H1 (cell line): ENCODE measurements around the gene NME7. TPM values are rescaled to one million over a fixed set of nuclear protein-coding genes. Genes with fewer than 3 reads are reported as not detected.

Experiments used
- polyA plus RNA-seq, 7 experiments: library from polyadenylated mRNA; depleted of rRNA in 3 of 7; stranded (reverse) in 5 of 7; unstranded in 2 of 7; fragments of >200 nt in 5 of 7; fragments of 200-250 nt in 2 of 7; gene quantifications; 1 replicate in 5 of 7; 2 replicates in 1 of 7; 4 replicates in 1 of 7; pipeline versions ENCODE4 v1.2.1 to v1.2.3, GENCODE V29; 2011 to 2013; ENCODE audit warnings: missing spikeins in 2 of 7, mixed read lengths in 2 of 7
- total RNA-seq: library from RNA; stranded (reverse); fragmentation: NEBNext Ultra II Directional; extraction: Animal tissue kit (Norgen Biotek cat#: 25700); gene quantifications from 2 replicates; pipeline ENCODE4 v1.2.1, GENCODE V29; 2021
- TF ChIP-seq, protein P1 (sequence below), 3 experiments: IDR thresholded peaks; 1 replicate in 2 of 3; 2 replicates in 1 of 3; pipeline versions ENCODE4 v1.5.1 to v1.6.1; 2011; ENCODE audit warnings: low read length in 3 of 3, mild to moderate bottlenecking in 3 of 3, inconsistent platforms in 2 of 3, low read depth in 1 of 3, moderate library complexity in 1 of 3; ENCODE audit not compliant: insufficient read depth in 1 of 3; ENCODE audit errors: control extremely low read depth in 1 of 3

The NME7 gene
- total and polyA plus RNA-seq, 2 of the 8 experiments (the other 6 are each of a cell fraction or from before 2014, with no cell fraction given): 11.6 to 28.5 TPM

DNA sequence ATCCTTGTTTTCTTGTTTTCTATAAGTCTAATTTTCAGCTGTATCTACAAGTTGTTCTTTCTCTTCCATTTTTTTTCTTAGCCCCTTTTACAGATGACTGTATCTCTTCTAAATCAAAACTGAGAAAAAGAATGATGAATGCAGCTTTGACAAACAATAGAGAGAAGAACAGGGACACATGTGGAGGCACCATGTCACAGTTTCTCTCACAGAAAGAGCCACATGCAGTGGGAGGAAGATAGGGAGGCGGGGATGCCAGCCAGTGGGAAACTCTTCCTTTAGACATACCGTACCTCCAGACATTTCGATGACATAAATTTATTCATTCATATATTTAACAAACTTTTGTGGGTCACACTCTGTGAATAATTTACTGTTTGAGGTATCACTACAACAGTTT lies 45.5 kb downstream of the NME7 start (continued):
- TF ChIP-seq, protein P1, sequence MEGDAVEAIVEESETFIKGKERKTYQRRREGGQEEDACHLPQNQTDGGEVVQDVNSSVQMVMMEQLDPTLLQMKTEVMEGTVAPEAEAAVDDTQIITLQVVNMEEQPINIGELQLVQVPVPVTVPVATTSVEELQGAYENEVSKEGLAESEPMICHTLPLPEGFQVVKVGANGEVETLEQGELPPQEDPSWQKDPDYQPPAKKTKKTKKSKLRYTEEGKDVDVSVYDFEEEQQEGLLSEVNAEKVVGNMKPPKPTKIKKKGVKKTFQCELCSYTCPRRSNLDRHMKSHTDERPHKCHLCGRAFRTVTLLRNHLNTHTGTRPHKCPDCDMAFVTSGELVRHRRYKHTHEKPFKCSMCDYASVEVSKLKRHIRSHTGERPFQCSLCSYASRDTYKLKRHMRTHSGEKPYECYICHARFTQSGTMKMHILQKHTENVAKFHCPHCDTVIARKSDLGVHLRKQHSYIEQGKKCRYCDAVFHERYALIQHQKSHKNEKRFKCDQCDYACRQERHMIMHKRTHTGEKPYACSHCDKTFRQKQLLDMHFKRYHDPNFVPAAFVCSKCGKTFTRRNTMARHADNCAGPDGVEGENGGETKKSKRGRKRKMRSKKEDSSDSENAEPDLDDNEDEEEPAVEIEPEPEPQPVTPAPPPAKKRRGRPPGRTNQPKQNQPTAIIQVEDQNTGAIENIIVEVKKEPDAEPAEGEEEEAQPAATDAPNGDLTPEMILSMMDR (IDR thresholded peaks at IDR 0.05; ENCODE audit: control extremely low read depth in 1 of 3, insufficient read depth in 1 of 3, low read depth in 1 of 3, low read length in 3 of 3): no peak
